GM21390 (cell line): ENCODE measurements around the gene DMRTC1B.
"Not testable (repeated sequence)": the region's sequence is repeated elsewhere in the genome, so short reads cannot be mapped to it uniquely, and the experiment has no call there.

Experiments used
- ATAC-seq: cut with Tn5 transposase; IDR thresholded peaks from one replicate; pipeline ENCODE4 v1.9.1; 2021; ENCODE audit not compliant: unreplicated experiment

Gene DMRTC1B, protein sequence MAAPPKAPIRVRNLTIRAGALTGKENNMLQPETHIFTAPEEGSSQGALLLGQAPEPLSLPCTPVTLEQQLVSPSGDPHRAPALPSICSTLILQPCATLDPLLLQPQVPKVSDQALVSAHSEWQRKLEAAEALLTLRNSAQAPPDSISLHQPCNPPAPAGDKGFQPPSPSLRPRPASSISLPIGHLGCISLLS

DNA sequence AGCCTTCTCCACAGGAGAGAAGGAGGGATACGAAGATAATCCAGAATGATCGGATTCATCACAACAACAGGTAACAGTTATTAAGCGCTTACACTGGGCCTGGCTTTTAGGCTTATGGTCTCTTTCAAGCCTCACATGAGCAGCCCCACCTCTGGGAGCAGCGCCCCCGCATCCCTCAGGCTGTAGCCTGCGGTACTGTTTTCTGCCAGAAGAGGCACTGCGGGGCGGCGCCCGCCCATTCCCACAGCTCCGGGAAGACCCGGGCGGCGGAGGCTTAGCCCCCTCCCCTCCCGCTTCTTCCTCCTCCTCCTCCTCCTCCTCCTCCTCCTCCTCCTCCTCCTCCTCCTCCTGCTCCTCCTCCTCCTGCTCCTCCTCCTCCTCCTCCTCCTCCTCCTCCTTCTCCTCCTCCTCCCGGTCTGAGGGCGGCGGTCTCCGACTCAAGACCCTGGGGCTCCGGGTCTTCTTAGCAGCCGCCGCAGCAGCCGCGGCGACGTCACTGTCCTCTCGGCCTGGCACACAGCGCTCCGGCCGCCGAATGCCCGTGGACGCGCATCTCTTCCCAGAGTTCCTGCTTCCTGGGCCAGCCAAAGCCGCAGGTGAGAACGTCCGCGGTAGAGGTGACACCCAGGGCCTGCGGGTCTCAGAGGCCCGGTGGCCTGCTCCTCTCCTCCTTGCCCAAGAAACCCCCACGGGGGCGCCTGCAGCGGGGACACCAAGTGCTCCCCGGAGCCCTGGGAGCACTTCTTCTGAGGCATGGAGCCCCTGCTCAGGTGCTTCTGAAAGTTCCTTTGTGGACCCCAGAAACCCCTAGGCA, at the start of gene DMRTC1B:
Gene DMRTC1B (plus strand): TSS at position 238 of the 814 bp plus-strand sequence. CDS start 68,246 bp downstream, outside the sequence.
- ATAC-seq: peak; percentile 91

DNA sequence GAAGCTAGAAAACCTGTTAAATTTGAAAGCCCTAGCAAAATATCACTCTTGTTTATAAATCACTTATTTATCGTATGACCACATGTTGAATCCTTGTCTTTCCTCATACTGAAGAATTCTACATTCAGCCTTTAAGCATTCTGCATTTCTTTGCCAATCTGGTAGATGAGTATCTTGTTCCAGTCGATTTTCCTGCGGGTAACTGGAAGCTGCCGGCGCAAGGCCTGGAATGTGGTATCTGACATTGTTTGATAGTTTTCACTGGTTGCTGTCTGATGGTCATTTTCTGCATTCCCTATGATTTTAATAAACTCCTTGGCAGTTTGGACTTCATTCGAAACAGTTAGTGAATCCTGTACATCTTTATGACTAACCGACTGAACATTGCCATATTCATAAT, 48.8 kb upstream of the DMRTC1B start:
- no peak for ATAC-seq

DNA sequence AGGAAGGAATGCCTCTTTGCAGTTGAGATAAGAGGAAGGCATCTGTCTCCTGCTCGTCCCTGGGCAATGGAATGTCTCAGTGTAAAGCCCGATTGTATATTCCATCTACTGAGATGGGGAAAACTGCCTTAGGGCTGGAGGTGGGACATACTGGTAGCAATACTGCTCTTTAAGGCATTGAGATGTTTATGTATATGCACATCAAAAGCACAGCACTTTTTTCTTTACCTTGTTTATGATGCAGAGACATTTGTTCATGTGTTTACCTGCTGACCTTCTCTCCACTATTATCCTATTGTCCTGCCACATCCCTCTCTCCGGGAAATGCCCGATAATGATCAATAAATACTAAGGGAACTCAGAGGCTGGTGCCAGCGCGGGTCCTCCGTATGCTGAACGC, 43.1 kb upstream of the DMRTC1B start:
- ATAC-seq: not testable (repeated sequence)

DNA sequence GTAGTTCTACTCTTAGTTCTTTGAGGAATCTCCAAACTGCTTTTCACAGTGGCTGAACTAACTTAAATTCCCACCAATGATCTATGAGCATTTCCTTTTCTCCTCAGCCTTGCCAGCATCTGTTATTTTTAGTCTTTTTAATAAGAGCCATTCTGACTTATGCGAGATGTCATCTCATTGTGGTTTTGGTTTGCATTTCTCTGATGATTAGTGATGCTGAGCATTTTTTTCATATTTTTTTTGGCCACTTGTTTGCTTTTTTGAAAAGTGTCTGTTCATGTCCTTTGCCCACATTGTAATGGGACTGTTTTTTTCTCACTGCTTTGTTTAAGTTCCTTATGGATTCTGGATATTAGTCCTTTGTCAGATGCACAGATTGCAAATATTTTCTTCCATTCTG, 41.1 kb upstream of the DMRTC1B start:
- no peak for ATAC-seq

DNA sequence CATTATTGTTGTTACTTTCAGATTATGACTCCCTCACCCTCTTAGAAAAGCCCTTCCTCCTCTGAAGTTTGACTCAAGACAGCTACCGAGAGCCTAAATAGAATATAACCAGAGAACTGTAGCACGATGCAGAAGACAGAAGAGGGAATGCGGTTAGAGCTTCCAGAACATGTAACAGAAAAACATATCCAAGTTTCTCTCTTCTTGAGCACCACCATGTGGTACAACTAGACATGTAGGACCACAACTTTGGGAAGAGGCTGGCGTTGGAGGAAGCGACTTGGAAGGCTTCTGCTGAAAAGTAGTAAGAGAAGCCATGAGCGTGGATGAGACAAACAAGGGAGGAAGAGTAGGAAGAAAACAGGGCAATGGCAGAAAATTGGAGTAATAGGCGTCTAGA, 31.1 kb upstream of the DMRTC1B start:
- not testable (repeated sequence) for ATAC-seq

DNA sequence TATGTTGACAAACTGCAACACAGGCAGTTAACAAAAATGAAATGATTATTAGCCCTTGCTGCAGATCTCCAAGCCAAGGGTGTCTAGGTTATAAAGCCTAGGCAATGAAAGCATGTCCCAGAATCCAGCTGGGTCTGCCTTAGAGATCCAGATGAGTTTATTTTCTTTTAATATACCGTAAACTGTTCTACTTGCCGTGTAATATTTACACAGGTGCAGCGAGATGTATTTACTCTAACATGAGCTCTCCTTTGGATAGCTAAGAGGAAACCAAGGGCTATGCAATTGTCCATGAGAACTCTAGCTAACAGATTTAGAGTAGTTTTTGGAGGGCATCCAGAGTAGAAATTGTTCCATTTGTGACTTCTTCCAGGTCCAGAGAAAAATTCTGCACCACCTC, 28.1 kb upstream of the DMRTC1B start:
- not testable (repeated sequence) for ATAC-seq

DNA sequence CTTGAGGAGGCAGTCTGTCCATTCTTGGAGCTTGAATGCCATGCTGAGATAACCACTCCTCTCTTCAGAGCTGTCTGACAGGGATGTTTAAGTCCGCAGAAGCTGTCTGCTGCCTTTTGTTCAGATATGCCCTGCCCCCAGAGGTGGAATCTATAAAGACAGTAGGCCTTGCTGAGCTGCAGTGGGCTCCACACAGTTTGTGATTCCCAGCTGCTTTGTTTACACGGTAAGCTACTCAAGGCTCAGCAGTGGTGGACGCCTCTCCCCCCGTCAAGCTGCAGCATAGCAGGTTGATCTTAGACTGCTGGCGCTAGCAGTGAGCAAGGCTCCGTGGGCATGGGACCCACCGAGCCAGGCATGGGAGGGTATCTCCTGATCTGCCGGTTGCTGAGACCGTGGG, 16.2 kb upstream of the DMRTC1B start:
- not testable (repeated sequence) for ATAC-seq

DNA sequence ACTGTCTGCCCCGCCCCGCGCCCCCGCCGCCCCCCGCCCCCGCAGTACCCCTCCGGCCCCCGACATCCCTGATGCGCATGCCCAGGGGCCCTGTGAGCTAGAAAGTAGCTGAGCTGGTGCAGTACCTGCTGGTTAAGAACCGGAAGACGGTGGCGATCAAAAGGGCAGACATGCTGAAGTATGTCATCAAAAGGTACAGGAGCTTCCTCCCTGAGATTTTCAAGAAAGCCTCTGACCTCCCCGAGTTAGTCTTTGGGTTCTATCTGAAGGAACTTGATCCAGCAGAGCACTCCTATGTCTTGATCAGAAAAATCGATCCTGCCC, 739 bp downstream of the DMRTC1B start:
- peak; percentile 68 for ATAC-seq

DNA sequence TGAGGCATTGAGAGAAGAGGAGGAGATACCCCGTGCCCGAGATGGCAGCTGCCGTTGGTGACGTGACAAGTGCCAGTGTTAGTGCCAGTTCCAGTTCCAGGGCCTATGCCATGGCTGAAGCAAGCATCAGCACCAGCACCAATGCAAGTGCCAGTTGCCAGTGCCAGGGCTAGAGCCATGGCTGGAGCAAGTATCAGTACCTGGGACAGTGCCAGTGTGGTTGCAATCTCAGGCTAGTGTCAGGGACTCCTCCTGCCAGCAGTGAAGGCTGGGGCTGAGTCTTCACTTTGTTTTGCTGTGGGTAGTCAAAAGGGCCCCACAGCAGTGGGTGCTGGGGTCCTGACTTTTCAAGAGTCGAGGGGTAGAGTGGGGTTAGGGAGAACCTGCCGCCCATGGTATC, 1.5 kb downstream of the DMRTC1B start:
- ATAC-seq: not testable (repeated sequence)

DNA sequence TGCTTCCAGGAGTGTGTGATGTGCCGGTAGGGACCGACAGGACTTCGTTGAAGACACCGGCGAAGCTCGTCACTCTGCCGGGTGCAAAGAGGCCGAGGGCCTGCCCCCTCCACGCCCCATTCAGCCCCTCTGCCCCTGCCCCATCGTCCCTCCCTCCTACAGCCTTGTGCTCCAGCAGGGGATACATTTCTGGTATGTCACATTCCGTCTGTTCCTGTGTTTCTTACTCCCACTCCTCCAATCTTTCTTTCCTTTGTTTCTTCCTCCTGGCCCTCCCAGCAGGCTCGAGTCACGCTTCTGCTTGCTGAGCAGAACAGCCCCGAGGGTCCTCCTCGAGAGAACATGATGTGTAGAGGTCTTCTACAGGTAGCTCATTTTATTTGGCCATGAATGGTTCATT, 5.9 kb downstream of the DMRTC1B start, which contains the start of gene FAM236B:
Gene FAM236B (minus strand): TSS at position 101 of the 400 bp plus-strand sequence. CDS start 100 bp downstream, at position 1.
- not testable (repeated sequence) for ATAC-seq

DNA sequence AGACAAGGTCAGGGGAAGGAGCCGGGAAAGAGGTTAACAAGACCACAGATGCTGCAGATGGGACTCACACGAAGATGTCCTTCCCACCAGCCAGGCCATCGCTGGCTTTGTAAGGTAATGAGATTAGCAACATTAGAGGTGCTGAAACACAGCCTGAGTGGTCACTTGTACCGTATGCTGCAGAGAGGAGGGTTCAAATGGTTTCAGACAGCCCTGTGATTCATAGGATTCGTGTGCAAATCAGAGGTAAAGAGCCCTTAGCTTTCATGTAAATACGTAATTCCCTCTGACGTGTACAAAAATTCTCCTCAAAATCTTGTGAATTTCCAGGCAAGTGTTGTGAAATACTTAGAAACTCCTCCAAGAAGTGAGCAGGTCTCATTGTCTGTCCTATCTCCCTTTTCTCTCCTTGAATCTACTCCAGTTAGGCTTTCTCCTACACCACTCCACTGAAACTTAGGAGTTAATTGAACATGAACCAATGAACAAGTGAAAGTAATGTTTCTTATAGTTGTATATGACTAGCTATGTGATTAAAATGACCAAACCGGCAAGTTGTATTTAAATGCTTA, 6.8 kb downstream of the DMRTC1B start:
- not testable (repeated sequence) for ATAC-seq

DNA sequence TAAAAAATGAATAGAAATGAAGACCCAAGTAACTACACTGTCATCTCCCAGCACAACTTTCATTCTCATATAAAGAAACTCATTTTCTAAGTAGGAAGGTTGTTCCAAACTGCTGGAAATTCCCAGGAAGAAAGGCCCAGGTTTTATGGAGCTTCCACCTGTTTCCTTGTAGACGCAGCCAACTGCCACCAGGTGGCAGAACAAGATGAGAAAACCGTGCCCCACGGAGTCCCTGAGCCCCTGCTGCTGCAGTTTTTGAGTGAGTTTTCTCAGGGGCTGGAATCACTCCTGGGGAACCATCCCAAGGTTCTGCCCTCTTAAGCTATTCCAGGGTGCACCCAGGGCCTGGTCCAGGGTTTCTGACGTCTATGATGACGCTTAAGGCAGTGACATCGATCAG, 7.3 kb downstream of the DMRTC1B start:
- ATAC-seq: not testable (repeated sequence)

DNA sequence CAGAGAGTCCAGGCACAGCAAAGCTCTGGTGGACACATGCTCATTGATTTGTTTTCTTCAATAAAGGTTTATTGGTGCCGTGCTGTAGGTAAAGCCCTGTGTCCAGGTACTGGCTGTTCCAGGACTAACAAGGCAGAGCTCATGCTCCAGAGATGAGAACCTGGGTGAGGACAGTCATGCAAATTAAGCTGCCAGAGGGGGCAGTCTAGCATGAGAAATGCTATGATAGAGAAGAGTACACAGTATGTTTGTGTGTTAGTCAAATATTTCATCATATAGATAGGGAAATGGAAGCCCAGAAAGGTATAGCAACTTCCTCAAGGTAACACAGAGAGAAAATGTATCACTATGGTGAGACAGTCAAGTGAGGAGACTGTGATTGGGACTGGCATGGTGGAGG, 11.5 kb downstream of the DMRTC1B start:
- ATAC-seq: not testable (repeated sequence)

DNA sequence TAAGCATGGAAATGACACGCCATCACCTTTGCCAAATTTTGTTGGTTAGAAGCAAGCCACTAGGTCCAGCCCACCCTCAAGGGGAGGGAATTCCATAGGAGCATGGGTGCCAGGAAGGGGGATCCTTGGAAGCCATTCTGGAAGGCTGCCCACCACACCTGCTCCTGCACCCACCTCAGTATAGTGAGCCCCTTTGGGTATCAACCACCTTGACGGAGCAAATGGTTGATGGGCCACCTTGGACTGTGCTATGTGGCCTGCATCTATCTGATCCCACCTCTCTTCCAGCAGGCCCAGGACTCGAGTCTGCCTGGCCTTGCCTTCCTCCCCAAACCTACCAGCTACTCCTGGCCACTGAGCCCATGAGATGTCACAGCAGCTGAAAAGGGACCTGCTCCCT, 13.7 kb downstream of the DMRTC1B start:
- ATAC-seq: not testable (repeated sequence)

DNA sequence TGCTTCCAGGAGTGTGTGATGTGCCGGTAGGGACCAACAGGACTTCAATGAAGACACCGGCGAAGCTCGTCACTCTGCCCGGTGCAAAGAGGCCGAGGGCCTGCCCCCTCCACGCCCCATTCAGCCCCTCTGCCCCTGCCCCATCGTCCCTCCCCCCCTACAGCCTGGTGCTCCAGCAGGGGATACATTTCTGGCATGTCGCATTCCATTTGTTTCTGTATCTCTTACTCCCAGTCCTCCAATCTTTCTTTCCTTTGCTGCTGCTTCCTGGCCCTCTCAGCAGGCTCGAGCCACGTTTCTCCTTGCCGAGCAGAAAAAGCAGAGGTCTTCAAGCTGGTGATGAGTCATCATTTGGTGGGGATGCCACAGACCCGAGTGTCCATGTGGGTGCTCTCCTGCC, 31.4 kb downstream of the DMRTC1B start, which contains the start of gene FAM236D:
Gene FAM236D (minus strand): TSS at position 101 of the 400 bp plus-strand sequence. CDS start 100 bp downstream, at position 1.
- not testable (repeated sequence) for ATAC-seq

DNA sequence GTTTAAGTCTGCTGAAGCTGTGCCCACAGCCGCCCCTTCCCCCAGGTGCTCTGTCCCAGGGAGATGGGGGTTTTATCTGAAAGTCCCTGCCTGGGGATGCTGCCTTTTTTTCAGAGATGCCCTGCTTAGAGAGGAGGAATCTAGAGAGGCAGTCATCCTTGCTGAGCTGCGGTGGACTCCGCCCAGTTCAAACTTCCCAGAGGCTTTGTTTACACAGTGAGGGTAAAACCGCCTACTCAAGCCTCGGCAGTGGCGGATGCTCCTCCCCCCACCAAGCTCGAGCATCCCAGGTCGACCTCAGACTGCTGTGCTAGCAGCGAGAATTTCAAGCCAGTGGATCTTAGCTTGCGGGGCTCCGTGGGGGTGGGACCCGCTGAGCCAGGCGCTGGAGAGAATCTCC, 54.0 kb downstream of the DMRTC1B start:
- not testable (repeated sequence) for ATAC-seq

DNA sequence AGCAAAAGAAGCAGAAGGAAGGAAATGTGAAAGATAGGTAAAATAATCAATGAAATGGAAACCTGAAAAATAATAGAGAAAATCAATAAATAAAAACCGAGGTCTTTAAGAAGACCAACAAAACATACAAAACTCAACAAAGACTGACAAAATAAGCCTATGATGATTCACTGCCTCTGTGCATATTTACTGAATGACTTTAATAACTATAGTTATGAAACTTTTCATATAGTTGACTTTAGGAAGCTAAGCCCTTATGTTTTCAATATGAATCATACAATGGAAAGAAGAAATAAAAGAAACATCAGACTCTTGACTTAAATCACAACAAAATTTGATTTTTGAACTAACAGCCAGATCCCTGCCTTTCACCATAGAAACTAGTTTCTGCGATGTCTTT, 60.8 kb downstream of the DMRTC1B start:
- ATAC-seq: not testable (repeated sequence)

DNA sequence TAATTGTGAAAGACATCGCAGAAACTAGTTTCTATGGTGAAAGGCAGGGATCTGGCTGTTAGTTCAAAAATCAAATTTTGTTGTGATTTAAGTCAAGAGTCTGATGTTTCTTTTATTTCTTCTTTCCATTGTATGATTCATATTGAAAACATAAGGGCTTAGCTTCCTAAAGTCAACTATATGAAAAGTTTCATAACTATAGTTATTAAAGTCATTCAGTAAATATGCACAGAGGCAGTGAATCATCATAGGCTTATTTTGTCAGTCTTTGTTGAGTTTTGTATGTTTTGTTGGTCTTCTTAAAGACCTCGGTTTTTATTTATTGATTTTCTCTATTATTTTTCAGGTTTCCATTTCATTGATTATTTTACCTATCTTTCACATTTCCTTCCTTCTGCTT, 106.2 kb downstream of the DMRTC1B start:
- not testable (repeated sequence) for ATAC-seq

DNA sequence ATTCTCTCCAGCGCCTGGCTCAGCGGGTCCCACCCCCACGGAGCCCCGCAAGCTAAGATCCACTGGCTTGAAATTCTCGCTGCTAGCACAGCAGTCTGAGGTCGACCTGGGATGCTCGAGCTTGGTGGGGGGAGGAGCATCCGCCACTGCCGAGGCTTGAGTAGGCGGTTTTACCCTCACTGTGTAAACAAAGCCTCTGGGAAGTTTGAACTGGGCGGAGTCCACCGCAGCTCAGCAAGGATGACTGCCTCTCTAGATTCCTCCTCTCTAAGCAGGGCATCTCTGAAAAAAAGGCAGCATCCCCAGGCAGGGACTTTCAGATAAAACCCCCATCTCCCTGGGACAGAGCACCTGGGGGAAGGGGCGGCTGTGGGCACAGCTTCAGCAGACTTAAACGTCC, 113.0 kb downstream of the DMRTC1B start:
- not testable (repeated sequence) for ATAC-seq
